HepG2 (cell line): ENCODE results near the gene SWSAP1. TPM values are rescaled to one million over a fixed set of nuclear protein-coding genes. Genes with fewer than 3 reads are reported as not detected.
A peak's percentile ranks its signal among the peaks of the same experiment; 100 is the strongest.

ENCODE experiments used
- CHD4 ChIP-seq: fragments of 200-600 bp; sonication (generic); IDR thresholded peaks from 2 replicates; pipeline ENCODE4 v1.7.0; 2017; ENCODE audit warnings: mild to moderate bottlenecking, low read length, borderline replicate concordance
- HNRNPL ChIP-seq: fragments of 200-400 bp; formaldehyde crosslinking; IDR thresholded peaks from 2 replicates; pipeline ENCODE4 v1.6.1; 2017; ENCODE audit warnings: mild to moderate bottlenecking, low read depth, low read length
- HOXA3 ChIP-seq: sonication (generic); formaldehyde crosslinking; IDR thresholded peaks from 2 replicates; pipeline ENCODE4 v1.5.0; 2020; ENCODE audit warnings: missing genetic modification reagents
- RORA ChIP-seq: sonication (generic); formaldehyde crosslinking; IDR thresholded peaks from 2 replicates; pipeline ENCODE4 v1.5.0; 2020; ENCODE audit warnings: mild to moderate bottlenecking, missing genetic modification reagents, moderate library complexity
- ZNF138 ChIP-seq: sonication (generic); formaldehyde crosslinking; IDR thresholded peaks from 2 replicates; pipeline ENCODE4 v1.5.0; 2020; ENCODE audit warnings: mild to moderate bottlenecking, low read depth, missing genetic modification reagents
- ZNF382 ChIP-seq: sonication (generic); formaldehyde crosslinking; IDR thresholded peaks from 2 replicates; pipeline ENCODE4 v1.5.0; 2020; ENCODE audit warnings: missing genetic modification reagents, mild to moderate bottlenecking, borderline replicate concordance
- ZZZ3 ChIP-seq: sonication (generic); formaldehyde crosslinking; IDR thresholded peaks from 2 replicates; pipeline ENCODE4 v1.4.0; 2020; ENCODE audit warnings: missing genetic modification reagents, mild to moderate bottlenecking, borderline replicate concordance
- polyA plus RNA-seq, 8 experiments: library from polyadenylated mRNA; depleted of rRNA in 3 of 8; stranded (reverse) in 7 of 8; unstranded in 1 of 8; fragments of >200 nt; fragmentation: Illumina TruSeq in 4 of 8; extraction: Trizol in 4 of 8; gene quantifications; 2 replicates each; pipeline versions ENCODE4 v1.2.1 to v1.2.3, GENCODE V29; 2011 to 2016; ENCODE audit warnings: low read depth in 4 of 8, missing spikeins in 1 of 8, mixed read lengths in 1 of 8; ENCODE audit not compliant: insufficient read depth in 1 of 8
- total RNA-seq, 5 experiments: library from RNA; depleted of rRNA; stranded (reverse); fragments of >200 nt; fragmentation: Illumina TruSeq; extraction: Trizol; gene quantifications; 2 replicates each; pipeline ENCODE4 v1.2.3, GENCODE V29; 2016; ENCODE audit warnings: low read depth in 1 of 5
- TF ChIP-seq, protein P1 (sequence below): sonication (generic); formaldehyde crosslinking; IDR thresholded peaks from 2 replicates; pipeline ENCODE4 v1.9.0; 2021; ENCODE audit warnings: mild to moderate bottlenecking, missing genetic modification reagents
- TF ChIP-seq, protein P2 (sequence below): fragments of 450-650 bp; IDR thresholded peaks from 2 replicates; pipeline ENCODE4 v1.6.1; 2017; ENCODE audit warnings: mild to moderate bottlenecking
- TF ChIP-seq, protein P3 (sequence below): IDR thresholded peaks from 2 replicates; pipeline ENCODE4 v1.6.1; 2016; ENCODE audit warnings: low read depth, missing genetic modification reagents, missing compliant biosample characterization
- TF ChIP-seq, protein P4 (sequence below): sonication (generic); formaldehyde crosslinking; IDR thresholded peaks from 2 replicates; pipeline ENCODE4 v1.8.1; 2023; ENCODE audit warnings: missing genetic modification reagents, mild to moderate bottlenecking, borderline replicate concordance
- TF ChIP-seq, protein P5 (sequence below): sonication (generic); formaldehyde crosslinking; IDR thresholded peaks from 2 replicates; pipeline ENCODE4 v1.8.0; 2022; ENCODE audit warnings: mild to moderate bottlenecking, missing genetic modification reagents

The SWSAP1 gene
- total and polyA plus RNA-seq, 2 of the 13 experiments (the other 11 are each of a cell fraction or from before 2014, with no cell fraction given), result 2.7 to 3.3 TPM

DNA sequence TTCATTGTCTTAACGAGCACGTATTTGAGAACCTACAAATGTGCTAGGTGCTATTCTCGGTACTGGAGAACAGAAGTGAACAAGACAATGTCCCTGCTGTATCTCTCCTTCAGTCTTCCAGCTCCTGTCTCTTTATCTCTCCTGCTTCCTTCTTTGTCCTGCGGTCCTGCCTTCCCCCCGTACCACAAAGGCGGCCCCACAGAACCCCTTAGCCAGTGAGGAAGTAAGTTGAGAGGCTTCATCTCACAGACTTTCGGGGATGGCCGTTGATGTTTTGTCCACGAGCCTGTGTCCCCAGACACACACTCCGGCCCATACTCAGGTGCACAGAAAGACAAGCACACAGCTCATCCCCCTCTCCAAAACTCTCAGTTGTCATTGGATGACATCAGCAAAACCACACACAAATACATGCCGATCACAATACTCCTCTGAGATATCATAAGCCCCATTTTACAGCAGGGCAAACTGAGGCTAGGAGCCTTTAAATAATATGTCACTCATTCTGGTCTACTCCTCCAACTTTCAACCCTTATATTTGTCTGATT, 507 bp upstream of the SWSAP1 start (continued):
- TF ChIP-seq, protein P1, sequence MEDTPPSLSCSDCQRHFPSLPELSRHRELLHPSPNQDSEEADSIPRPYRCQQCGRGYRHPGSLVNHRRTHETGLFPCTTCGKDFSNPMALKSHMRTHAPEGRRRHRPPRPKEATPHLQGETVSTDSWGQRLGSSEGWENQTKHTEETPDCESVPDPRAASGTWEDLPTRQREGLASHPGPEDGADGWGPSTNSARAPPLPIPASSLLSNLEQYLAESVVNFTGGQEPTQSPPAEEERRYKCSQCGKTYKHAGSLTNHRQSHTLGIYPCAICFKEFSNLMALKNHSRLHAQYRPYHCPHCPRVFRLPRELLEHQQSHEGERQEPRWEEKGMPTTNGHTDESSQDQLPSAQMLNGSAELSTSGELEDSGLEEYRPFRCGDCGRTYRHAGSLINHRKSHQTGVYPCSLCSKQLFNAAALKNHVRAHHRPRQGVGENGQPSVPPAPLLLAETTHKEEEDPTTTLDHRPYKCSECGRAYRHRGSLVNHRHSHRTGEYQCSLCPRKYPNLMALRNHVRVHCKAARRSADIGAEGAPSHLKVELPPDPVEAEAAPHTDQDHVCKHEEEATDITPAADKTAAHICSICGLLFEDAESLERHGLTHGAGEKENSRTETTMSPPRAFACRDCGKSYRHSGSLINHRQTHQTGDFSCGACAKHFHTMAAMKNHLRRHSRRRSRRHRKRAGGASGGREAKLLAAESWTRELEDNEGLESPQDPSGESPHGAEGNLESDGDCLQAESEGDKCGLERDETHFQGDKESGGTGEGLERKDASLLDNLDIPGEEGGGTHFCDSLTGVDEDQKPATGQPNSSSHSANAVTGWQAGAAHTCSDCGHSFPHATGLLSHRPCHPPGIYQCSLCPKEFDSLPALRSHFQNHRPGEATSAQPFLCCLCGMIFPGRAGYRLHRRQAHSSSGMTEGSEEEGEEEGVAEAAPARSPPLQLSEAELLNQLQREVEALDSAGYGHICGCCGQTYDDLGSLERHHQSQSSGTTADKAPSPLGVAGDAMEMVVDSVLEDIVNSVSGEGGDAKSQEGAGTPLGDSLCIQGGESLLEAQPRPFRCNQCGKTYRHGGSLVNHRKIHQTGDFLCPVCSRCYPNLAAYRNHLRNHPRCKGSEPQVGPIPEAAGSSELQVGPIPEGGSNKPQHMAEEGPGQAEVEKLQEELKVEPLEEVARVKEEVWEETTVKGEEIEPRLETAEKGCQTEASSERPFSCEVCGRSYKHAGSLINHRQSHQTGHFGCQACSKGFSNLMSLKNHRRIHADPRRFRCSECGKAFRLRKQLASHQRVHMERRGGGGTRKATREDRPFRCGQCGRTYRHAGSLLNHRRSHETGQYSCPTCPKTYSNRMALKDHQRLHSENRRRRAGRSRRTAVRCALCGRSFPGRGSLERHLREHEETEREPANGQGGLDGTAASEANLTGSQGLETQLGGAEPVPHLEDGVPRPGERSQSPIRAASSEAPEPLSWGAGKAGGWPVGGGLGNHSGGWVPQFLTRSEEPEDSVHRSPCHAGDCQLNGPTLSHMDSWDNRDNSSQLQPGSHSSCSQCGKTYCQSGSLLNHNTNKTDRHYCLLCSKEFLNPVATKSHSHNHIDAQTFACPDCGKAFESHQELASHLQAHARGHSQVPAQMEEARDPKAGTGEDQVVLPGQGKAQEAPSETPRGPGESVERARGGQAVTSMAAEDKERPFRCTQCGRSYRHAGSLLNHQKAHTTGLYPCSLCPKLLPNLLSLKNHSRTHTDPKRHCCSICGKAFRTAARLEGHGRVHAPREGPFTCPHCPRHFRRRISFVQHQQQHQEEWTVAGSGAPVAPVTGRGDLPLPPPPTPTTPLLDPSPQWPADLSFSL, result 0 out of 2 replicates have a peak, but pooled peaks have one; percentile 18
- TF ChIP-seq ZNF382 (no peak), ZNF138 (CRISPR knock-in tag) (no peak), ZZZ3 (CRISPR knock-in tag) (no peak), HOXA3 (CRISPR knock-in tag) (no peak), RORA (CRISPR knock-in tag) (no peak), CHD4 (peak; percentile 99), HNRNPL (no peak)
- TF ChIP-seq, protein P2, sequence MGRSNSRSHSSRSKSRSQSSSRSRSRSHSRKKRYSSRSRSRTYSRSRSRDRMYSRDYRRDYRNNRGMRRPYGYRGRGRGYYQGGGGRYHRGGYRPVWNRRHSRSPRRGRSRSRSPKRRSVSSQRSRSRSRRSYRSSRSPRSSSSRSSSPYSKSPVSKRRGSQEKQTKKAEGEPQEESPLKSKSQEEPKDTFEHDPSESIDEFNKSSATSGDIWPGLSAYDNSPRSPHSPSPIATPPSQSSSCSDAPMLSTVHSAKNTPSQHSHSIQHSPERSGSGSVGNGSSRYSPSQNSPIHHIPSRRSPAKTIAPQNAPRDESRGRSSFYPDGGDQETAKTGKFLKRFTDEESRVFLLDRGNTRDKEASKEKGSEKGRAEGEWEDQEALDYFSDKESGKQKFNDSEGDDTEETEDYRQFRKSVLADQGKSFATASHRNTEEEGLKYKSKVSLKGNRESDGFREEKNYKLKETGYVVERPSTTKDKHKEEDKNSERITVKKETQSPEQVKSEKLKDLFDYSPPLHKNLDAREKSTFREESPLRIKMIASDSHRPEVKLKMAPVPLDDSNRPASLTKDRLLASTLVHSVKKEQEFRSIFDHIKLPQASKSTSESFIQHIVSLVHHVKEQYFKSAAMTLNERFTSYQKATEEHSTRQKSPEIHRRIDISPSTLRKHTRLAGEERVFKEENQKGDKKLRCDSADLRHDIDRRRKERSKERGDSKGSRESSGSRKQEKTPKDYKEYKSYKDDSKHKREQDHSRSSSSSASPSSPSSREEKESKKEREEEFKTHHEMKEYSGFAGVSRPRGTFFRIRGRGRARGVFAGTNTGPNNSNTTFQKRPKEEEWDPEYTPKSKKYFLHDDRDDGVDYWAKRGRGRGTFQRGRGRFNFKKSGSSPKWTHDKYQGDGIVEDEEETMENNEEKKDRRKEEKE, result no peak
- TF ChIP-seq, protein P3, sequence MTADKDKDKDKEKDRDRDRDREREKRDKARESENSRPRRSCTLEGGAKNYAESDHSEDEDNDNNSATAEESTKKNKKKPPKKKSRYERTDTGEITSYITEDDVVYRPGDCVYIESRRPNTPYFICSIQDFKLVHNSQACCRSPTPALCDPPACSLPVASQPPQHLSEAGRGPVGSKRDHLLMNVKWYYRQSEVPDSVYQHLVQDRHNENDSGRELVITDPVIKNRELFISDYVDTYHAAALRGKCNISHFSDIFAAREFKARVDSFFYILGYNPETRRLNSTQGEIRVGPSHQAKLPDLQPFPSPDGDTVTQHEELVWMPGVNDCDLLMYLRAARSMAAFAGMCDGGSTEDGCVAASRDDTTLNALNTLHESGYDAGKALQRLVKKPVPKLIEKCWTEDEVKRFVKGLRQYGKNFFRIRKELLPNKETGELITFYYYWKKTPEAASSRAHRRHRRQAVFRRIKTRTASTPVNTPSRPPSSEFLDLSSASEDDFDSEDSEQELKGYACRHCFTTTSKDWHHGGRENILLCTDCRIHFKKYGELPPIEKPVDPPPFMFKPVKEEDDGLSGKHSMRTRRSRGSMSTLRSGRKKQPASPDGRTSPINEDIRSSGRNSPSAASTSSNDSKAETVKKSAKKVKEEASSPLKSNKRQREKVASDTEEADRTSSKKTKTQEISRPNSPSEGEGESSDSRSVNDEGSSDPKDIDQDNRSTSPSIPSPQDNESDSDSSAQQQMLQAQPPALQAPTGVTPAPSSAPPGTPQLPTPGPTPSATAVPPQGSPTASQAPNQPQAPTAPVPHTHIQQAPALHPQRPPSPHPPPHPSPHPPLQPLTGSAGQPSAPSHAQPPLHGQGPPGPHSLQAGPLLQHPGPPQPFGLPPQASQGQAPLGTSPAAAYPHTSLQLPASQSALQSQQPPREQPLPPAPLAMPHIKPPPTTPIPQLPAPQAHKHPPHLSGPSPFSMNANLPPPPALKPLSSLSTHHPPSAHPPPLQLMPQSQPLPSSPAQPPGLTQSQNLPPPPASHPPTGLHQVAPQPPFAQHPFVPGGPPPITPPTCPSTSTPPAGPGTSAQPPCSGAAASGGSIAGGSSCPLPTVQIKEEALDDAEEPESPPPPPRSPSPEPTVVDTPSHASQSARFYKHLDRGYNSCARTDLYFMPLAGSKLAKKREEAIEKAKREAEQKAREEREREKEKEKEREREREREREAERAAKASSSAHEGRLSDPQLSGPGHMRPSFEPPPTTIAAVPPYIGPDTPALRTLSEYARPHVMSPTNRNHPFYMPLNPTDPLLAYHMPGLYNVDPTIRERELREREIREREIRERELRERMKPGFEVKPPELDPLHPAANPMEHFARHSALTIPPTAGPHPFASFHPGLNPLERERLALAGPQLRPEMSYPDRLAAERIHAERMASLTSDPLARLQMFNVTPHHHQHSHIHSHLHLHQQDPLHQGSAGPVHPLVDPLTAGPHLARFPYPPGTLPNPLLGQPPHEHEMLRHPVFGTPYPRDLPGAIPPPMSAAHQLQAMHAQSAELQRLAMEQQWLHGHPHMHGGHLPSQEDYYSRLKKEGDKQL (CRISPR knock-in tag), result no peak
- TF ChIP-seq, protein P4, sequence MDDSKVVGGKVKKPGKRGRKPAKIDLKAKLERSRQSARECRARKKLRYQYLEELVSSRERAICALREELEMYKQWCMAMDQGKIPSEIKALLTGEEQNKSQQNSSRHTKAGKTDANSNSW (CRISPR knock-in tag), result no peak
- TF ChIP-seq, protein P5, sequence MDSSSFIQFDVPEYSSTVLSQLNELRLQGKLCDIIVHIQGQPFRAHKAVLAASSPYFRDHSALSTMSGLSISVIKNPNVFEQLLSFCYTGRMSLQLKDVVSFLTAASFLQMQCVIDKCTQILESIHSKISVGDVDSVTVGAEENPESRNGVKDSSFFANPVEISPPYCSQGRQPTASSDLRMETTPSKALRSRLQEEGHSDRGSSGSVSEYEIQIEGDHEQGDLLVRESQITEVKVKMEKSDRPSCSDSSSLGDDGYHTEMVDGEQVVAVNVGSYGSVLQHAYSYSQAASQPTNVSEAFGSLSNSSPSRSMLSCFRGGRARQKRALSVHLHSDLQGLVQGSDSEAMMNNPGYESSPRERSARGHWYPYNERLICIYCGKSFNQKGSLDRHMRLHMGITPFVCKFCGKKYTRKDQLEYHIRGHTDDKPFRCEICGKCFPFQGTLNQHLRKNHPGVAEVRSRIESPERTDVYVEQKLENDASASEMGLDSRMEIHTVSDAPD (CRISPR knock-in tag), result 0 out of 2 replicates have a peak, but pooled peaks have one; percentile 28
